Testis (tissue), 2 donors: Measurements from ENCODE around the gene PC.

Experiments
- POLR2A ChIP-seq: fragments of 450-650 bp; IDR thresholded peaks from one replicate; pipeline ENCODE4 v1.6.1; 2017; ENCODE audit warnings: antibody characterized with exemption, mild to moderate bottlenecking, moderate library complexity
- TF ChIP-seq, protein P1 (sequence below), 3 experiments: fragments of 450-650 bp in 2 of 3; fragments of 200-600 bp in 1 of 3; sonication (generic) in 1 of 3; IDR thresholded peaks; one replicate each; pipeline ENCODE4 v1.5.1; 2016 to 2019; ENCODE audit warnings: antibody characterized with exemption in 3 of 3, mild to moderate bottlenecking in 2 of 3, moderate library complexity in 1 of 3

GRCh38 chr11:66815646-66816045 is 142.5 kb downstream of the PC start:
- TF ChIP-seq, protein P1, sequence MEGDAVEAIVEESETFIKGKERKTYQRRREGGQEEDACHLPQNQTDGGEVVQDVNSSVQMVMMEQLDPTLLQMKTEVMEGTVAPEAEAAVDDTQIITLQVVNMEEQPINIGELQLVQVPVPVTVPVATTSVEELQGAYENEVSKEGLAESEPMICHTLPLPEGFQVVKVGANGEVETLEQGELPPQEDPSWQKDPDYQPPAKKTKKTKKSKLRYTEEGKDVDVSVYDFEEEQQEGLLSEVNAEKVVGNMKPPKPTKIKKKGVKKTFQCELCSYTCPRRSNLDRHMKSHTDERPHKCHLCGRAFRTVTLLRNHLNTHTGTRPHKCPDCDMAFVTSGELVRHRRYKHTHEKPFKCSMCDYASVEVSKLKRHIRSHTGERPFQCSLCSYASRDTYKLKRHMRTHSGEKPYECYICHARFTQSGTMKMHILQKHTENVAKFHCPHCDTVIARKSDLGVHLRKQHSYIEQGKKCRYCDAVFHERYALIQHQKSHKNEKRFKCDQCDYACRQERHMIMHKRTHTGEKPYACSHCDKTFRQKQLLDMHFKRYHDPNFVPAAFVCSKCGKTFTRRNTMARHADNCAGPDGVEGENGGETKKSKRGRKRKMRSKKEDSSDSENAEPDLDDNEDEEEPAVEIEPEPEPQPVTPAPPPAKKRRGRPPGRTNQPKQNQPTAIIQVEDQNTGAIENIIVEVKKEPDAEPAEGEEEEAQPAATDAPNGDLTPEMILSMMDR (IDR thresholded peaks at IDR 0.05): no peak
- TF ChIP-seq POLR2A: no peak
